ENCODE results near the gene POLR1E. TPM values are rescaled to one million over a fixed set of nuclear protein-coding genes. Genes with fewer than 3 reads are reported as not detected.

POLR1E gene, protein sequence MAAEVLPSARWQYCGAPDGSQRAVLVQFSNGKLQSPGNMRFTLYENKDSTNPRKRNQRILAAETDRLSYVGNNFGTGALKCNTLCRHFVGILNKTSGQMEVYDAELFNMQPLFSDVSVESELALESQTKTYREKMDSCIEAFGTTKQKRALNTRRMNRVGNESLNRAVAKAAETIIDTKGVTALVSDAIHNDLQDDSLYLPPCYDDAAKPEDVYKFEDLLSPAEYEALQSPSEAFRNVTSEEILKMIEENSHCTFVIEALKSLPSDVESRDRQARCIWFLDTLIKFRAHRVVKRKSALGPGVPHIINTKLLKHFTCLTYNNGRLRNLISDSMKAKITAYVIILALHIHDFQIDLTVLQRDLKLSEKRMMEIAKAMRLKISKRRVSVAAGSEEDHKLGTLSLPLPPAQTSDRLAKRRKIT
- 16.6 TPM for total RNA-seq
- long read RNA-seq, transcript POLR1E-202 (12 exons, 1,868 nt): major isoform, 10 of 11 reads
- long read RNA-seq, partial matches to known transcripts: 0 of 11 reads
- long read RNA-seq, other reads (novel, unspliced or antisense): 1 of 11 reads

- intact Hi-C loops (cut with DNase I): no loop called here
- ATAC-seq: peak; percentile 100
- Histone ChIP-seq H3K9me3 (no peaks in the 10 kb centered on the region), H3K4me1 (peaks cover 16% of the 10 kb centered on the region), H3K4me3 (peak within 1 kb of the TSS; percentile 68), H3K27ac (peak within 1 kb of the TSS; percentile 55), H3K36me3 (peaks cover 18% of the 10 kb centered on the region), H3K27me3 (peaks cover 2% of the 10 kb centered on the region)
- TF ChIP-seq, protein P1, sequence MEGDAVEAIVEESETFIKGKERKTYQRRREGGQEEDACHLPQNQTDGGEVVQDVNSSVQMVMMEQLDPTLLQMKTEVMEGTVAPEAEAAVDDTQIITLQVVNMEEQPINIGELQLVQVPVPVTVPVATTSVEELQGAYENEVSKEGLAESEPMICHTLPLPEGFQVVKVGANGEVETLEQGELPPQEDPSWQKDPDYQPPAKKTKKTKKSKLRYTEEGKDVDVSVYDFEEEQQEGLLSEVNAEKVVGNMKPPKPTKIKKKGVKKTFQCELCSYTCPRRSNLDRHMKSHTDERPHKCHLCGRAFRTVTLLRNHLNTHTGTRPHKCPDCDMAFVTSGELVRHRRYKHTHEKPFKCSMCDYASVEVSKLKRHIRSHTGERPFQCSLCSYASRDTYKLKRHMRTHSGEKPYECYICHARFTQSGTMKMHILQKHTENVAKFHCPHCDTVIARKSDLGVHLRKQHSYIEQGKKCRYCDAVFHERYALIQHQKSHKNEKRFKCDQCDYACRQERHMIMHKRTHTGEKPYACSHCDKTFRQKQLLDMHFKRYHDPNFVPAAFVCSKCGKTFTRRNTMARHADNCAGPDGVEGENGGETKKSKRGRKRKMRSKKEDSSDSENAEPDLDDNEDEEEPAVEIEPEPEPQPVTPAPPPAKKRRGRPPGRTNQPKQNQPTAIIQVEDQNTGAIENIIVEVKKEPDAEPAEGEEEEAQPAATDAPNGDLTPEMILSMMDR (IDR thresholded peaks at IDR 0.05): no peak
- DNase-seq: peak; percentile 98
Measured at GRCh38 chr9:37485389-37486255, at the start of gene POLR1E. Gene POLR1E, plus strand, starts transcription at chr9:37485948. Its CDS starts 100 bp downstream, at chr9:37486048.

DNA sequence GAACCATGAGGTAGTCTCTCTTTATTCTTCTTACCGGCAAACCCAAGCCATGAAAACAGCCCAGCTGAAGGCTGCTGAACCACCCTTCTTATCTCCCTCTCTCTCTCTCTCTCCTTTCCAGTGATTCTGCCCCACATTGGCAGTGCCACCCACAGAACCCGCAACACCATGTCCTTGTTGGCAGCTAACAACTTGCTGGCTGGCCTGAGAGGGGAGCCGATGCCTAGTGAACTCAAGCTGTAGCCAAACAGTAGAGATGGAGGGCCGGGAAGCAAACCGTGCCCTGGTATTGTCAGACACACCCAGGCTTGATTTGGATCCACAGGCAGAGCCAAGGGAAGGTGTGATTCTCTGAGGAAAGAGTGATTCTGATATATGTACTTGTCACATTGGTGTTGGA lies 49.2 kb upstream of the POLR1E start:
- no peak for DNase-seq

DNA sequence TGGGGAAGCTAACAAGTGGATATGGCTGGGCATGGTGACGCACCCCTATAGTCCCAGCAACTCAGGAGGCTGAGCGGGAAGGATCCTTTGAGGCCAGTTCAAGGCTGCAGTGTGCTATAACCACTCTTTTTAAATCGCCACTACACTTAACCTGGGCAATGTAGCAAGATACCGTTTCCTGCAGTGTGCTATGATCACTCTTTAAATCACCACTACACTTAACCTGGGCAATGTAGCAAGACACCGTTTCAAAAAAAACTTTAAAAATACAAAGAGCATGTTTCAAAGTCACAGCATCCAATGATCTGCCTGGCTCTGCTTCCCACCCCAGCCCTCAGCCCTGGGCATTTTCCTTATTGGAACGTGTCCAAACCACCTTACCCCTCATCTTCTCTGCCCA lies 48.7 kb upstream of the POLR1E start:
- peaks cover 70% of the 10 kb centered on the region for H3K36me3 ChIP-seq
- no peak for DNase-seq
- no peaks in the 10 kb centered on the region for H3K9me3 ChIP-seq
- no peak overlapping the region for H3K4me3 ChIP-seq
- intact Hi-C loops (cut with DNase I): no loop called here
- no peaks in the 10 kb centered on the region for H3K27me3 ChIP-seq
- no peak overlapping the region for H3K27ac ChIP-seq
- H3K4me1 ChIP-seq: peaks cover 5% of the 10 kb centered on the region
- ATAC-seq: no peak
- TF ChIP-seq, protein P1 (IDR thresholded peaks at IDR 0.05): no peak

More for the DNA sequence above, 49.2 kb upstream of the POLR1E start:
- Histone ChIP-seq H3K4me1 (peaks cover 5% of the 10 kb centered on the region), H3K27me3 (no peaks in the 10 kb centered on the region), H3K9me3 (no peaks in the 10 kb centered on the region), H3K36me3 (peaks cover 65% of the 10 kb centered on the region), H3K4me3 (no peak overlapping the region), H3K27ac (no peak overlapping the region)
- TF ChIP-seq, protein P1 (IDR thresholded peaks at IDR 0.05): no peak
- ATAC-seq: no peak
- intact Hi-C loops (cut with DNase I): no loop called here

GRCh38 chr9:37437621-37438020 lies 48.1 kb upstream of the POLR1E start:
- H3K9me3 ChIP-seq: no peaks in the 10 kb centered on the region
- TF ChIP-seq, protein P1 (IDR thresholded peaks at IDR 0.05): no peak
- H3K4me1 ChIP-seq: peaks cover 5% of the 10 kb centered on the region
- H3K27me3 ChIP-seq: no peaks in the 10 kb centered on the region
- DNase-seq (no peak), ATAC-seq (no peak)
- peaks cover 73% of the 10 kb centered on the region for H3K36me3 ChIP-seq
- no peak overlapping the region for H3K4me3 ChIP-seq
- intact Hi-C loops (cut with DNase I): no loop called here
- H3K27ac ChIP-seq: no peak overlapping the region

GRCh38 chr9:37438359-37438758 lies 47.4 kb upstream of the POLR1E start:
- Histone ChIP-seq H3K4me1 (no peaks in the 10 kb centered on the region), H3K27ac (no peak overlapping the region), H3K4me3 (no peak overlapping the region), H3K27me3 (no peaks in the 10 kb centered on the region), H3K36me3 (peaks cover 73% of the 10 kb centered on the region), H3K9me3 (no peaks in the 10 kb centered on the region)
- DNase-seq: no peak
- intact Hi-C loops (cut with DNase I): no loop called here
- ATAC-seq: no peak
- TF ChIP-seq, protein P1 (IDR thresholded peaks at IDR 0.05): no peak

Data from upper lobe of right lung (tissue), 1 donor.